Measurements from ENCODE around the gene B3GNT7. TPM values are rescaled to one million over a fixed set of nuclear protein-coding genes. Genes with fewer than 3 reads are reported as not detected.
A peak's percentile ranks its signal among the peaks of the same experiment; 100 is the strongest.

The B3GNT7 gene
- polyA plus RNA-seq (0.06 and 0.67 TPM in 2 replicates), polyA minus RNA-seq (0.73 and 0.81 TPM in 2 replicates)

DNA sequence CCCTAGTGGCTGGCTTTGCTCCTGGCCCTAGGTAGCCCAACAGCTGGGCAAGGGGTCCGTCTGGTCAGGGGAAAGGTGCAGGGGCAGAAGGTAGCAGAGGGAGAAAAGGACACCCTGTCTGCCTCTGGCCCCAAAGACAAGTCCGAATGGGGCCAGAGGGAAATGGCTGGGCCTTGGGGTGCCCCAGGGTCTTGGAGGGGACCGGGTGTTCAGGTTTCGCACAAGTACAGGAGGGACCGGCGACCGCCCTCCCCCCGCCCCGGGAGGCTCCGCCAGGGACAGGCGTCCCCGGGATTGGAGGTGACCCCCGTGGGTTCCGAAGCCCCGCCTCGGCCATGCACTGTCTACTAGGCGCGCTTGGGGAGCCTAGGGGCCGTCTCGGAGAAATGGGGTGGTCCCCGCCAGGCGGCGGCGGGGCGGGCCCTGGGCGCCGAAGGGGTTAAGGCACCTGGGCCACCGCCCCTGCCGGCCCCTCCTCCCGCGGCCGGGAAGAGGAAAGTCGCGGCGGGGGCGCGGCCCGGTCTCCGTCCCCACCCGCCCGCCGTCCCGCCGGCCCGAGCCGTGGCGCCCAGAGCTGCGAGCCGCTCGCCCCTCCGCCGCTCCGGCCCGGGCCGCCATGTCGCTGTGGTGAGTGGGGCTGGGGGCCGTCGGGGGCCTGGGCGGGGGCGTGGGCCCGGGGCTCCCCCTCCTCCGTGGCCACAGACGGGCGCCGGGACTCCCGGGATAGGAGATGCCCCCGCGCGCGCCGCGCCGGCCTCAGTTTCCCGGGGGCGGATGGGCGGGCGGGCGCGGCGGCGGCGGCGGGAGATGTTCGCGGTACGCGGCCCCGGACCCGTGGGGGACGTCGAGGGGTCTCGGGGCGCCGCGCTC is at the start of gene B3GNT7:
Gene B3GNT7, plus strand, starts transcription at position 523 of the 870 bp plus-strand sequence. Its CDS starts 94 bp downstream, at position 617.
- Histone ChIP-seq H3K9me2 (ENCODE audit: insufficient read depth, low read length) (no peaks in the 10 kb centered on the region), H3K27ac (ENCODE audit: low read length) (no peak within 1 kb of the TSS), H4K20me1 (ENCODE audit: insufficient read depth) (no peaks in the 10 kb centered on the region), H3F3A (ENCODE audit: insufficient read depth, low read length, poor library complexity, severe bottlenecking) (no peaks in the 10 kb centered on the region), H3K9ac (ENCODE audit: low read length) (no peak within 1 kb of the TSS), H3K4me2 (ENCODE audit: low read length) (no peak within 1 kb of the TSS), H3K36me3 (ENCODE audit: insufficient read depth, low read length) (no peaks in the 10 kb centered on the region), H3K4me3 (ENCODE audit: low read length) (peak within 1 kb of the TSS; percentile 48), H2AFZ (ENCODE audit: low read depth, low read length) (no peak within 1 kb of the TSS), H3K27me3 (ENCODE audit: insufficient read depth, low read depth, low read length) (peaks cover 30% of the 10 kb centered on the region), H3K79me2 (replicated peaks; ENCODE audit: insufficient read depth, low read length) (no peaks in the 10 kb centered on the region), H3K9me3 (ENCODE audit: low read length) (no peaks in the 10 kb centered on the region)
- TF ChIP-seq REST (IDR thresholded peaks at IDR 0.05; ENCODE audit: borderline replicate concordance) (no peak), TAF1 (IDR thresholded peaks at IDR 0.05; ENCODE audit: low read depth) (no peak), POLR2AphosphoS5 (IDR thresholded peaks at IDR 0.05) (no peak), EP300 (conservative IDR thresholded peaks at IDR 0.05; ENCODE audit: poor library complexity, severe bottlenecking) (no peak), MXI1 (conservative IDR thresholded peaks at IDR 0.05; ENCODE audit: poor library complexity, severe bottlenecking) (no peak), RAD21 (conservative IDR thresholded peaks at IDR 0.05) (no peak), SMC3 (conservative IDR thresholded peaks at IDR 0.05; ENCODE audit: poor library complexity) (no peak), EZH2 (IDR thresholded peaks at IDR 0.05; ENCODE audit: borderline replicate concordance, insufficient read depth, low read length, poor library complexity, severe bottlenecking) (no peak)
- TF ChIP-seq, protein P1, sequence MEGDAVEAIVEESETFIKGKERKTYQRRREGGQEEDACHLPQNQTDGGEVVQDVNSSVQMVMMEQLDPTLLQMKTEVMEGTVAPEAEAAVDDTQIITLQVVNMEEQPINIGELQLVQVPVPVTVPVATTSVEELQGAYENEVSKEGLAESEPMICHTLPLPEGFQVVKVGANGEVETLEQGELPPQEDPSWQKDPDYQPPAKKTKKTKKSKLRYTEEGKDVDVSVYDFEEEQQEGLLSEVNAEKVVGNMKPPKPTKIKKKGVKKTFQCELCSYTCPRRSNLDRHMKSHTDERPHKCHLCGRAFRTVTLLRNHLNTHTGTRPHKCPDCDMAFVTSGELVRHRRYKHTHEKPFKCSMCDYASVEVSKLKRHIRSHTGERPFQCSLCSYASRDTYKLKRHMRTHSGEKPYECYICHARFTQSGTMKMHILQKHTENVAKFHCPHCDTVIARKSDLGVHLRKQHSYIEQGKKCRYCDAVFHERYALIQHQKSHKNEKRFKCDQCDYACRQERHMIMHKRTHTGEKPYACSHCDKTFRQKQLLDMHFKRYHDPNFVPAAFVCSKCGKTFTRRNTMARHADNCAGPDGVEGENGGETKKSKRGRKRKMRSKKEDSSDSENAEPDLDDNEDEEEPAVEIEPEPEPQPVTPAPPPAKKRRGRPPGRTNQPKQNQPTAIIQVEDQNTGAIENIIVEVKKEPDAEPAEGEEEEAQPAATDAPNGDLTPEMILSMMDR (IDR thresholded peaks at IDR 0.05; ENCODE audit: poor library complexity, severe bottlenecking) = no peak

DNA sequence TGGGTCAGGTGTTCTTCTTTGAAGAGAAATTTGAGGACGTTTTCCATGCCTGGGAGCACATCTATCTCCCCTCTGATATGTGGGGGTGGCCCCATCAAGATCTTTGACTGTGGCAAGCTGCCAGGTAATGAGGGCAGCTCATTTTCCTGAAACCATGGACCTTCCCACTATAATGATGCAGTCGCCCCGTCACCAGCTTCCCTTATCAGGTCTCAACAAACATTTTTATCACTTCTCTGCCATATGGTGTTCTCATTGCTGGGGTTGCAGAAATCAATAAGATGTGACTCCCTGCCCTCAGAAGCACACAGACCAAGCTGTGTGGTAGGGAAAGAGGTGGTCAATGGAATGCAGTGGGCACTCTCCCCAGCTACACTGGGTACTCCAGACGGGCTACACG is 48.4 kb upstream of the B3GNT7 start:
- Histone ChIP-seq H3K9me3 (ENCODE audit: low read length) (no peaks in the 10 kb centered on the region), H3K9ac (ENCODE audit: low read length) (no peak overlapping the region), H3K27me3 (ENCODE audit: insufficient read depth, low read depth, low read length) (no peaks in the 10 kb centered on the region), H3K79me2 (replicated peaks; ENCODE audit: insufficient read depth, low read length) (no peaks in the 10 kb centered on the region), H3K4me2 (ENCODE audit: low read length) (no peak overlapping the region), H3F3A (ENCODE audit: insufficient read depth, low read length, poor library complexity, severe bottlenecking) (no peaks in the 10 kb centered on the region), H3K9me2 (ENCODE audit: insufficient read depth, low read length) (no peaks in the 10 kb centered on the region), H2AFZ (ENCODE audit: low read depth, low read length) (no peak overlapping the region), H3K36me3 (ENCODE audit: insufficient read depth, low read length) (no peaks in the 10 kb centered on the region), H4K20me1 (ENCODE audit: insufficient read depth) (no peaks in the 10 kb centered on the region), H3K4me3 (ENCODE audit: low read length) (no peak overlapping the region), H3K27ac (ENCODE audit: low read length) (no peak overlapping the region)
- TF ChIP-seq POLR2AphosphoS5 (IDR thresholded peaks at IDR 0.05) (no peak), TAF1 (IDR thresholded peaks at IDR 0.05; ENCODE audit: low read depth) (no peak), MXI1 (conservative IDR thresholded peaks at IDR 0.05; ENCODE audit: poor library complexity, severe bottlenecking) (no peak), REST (IDR thresholded peaks at IDR 0.05; ENCODE audit: borderline replicate concordance) (no peak)
